Activated CD4-positive, alpha-beta memory T cell treated with anti-CD3 and anti-CD28 coated beads, Interleukin-2, amount 10 ng/mL, durations not matched to agents 7 days and 5 days (primary cell): ENCODE measurements around the gene BMP5. TPM values are rescaled to one million over a fixed set of nuclear protein-coding genes. Genes with fewer than 3 reads are reported as not detected.

ENCODE experiments used
- CTCF ChIA-PET: fragments of 350-600 bp; sonication (Branson Sonifier 250); formaldehyde crosslinking; loops from one replicate; lab custom pipeline; 2021; ENCODE audit warnings: antibody characterized with exemption, inconsistent platforms; lab: Charles Lee
- POLR2A ChIA-PET: fragments of 350-600 bp; sonication (Branson Sonifier 250); formaldehyde crosslinking; loops from one replicate; lab custom pipeline; 2021; ENCODE audit warnings: antibody characterized with exemption; lab: Charles Lee
- DNase-seq: peaks from one replicate; pipeline ENCODE4 v3.0.0-alpha.2; 2020
- H3K27ac Mint-ChIP-seq: one replicate; pipeline ENCODE4 v1.8.0; 2021; ENCODE audit warnings: mild to moderate bottlenecking, mixed read lengths
- H3K27me3 Mint-ChIP-seq: one replicate; pipeline ENCODE4 v1.8.0; 2021; ENCODE audit warnings: mixed read lengths
- H3K36me3 Mint-ChIP-seq: one replicate; pipeline ENCODE4 v1.8.0; 2021; ENCODE audit warnings: low read depth, mixed read lengths
- H3K4me1 Mint-ChIP-seq: one replicate; pipeline ENCODE4 v1.8.0; 2021; ENCODE audit warnings: mixed read lengths
- H3K4me3 Mint-ChIP-seq: one replicate; pipeline ENCODE4 v1.8.0; 2021; ENCODE audit warnings: mild to moderate bottlenecking, mixed read lengths
- H3K9me3 Mint-ChIP-seq: one replicate; pipeline ENCODE4 v1.8.0; 2021; ENCODE audit warnings: mixed read lengths
- total RNA-seq, 2 experiments: library from RNA; stranded (reverse); gene quantifications; one replicate each; pipeline ENCODE4 v1.2.3, GENCODE V29; 2021

Gene BMP5
- total RNA-seq, 2 experiments from 2014 or later = not detected

DNA sequence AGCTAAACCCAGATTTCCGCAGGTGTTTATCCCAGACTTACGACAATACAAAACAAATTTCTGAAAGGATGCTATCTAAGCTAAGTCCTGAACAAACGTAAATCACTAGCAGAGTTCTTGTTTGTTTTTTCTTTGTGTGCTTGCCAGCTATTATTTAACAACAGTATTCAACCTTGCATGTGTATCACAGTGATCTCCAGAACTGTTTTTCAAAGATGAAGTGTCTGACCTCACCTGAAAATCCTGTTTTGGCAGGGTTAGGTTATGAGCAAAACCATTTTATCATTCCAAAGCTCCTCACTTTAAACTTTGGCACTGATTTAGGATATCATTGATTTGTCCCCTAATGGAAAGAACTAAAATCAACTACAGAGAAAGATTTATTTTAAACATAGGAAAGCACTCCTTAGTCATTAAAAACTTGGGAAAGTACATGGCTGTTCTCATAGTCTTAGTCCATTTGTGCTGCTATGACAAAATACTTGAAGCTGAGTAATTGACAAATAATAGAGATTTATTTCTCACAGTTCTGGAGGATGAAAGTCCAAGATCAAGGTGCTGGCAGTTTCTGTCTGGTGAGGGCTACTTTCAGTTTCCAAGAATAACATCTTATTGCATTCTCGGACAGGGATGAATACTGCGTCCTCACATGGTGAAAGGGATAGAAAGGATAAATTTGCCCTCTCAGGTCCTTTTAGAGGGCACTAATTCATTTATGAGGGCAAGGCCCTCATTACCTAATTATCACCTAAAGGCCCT lies 20.8 kb upstream of the BMP5 start:
- POLR2A ChIA-PET = no interaction called here
- no peak overlapping the region for H3K27ac Mint-ChIP-seq
- H3K9me3 Mint-ChIP-seq = peaks cover 2% of the 10 kb centered on the region
- no peak for DNase-seq
- H3K36me3 Mint-ChIP-seq = no peaks in the 10 kb centered on the region
- H3K27me3 Mint-ChIP-seq = no peaks in the 10 kb centered on the region
- H3K4me1 Mint-ChIP-seq = no peaks in the 10 kb centered on the region
- CTCF ChIA-PET = no interaction called here
- no peak overlapping the region for H3K4me3 Mint-ChIP-seq

DNA sequence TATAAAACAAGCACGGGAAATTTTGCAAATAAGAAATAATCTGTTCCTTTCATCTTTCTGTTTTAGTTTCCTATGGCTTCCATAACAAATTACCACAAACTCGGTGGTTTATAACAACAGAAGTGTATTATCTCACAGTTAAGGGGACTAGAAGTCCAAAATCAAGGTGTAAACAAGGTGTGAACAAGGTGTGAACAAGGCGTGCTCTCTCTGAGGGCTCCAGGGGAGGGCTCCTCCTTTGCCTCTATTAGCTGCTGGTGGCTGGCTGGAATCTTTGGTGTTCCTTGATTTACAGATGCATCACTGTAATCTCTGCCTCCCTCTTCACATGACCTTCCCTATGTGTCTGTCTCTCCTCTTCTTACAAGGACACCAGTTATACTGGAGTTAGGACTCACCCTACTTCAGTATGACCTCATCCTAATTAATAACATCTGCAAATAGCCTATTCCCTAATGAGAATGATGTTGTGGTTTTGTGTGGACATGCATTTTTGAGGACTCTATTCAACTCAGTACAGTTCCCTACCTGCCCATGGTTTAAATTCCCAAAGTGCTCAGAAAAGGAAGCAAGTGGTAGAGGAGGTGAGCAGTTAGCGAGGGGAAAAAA lies 17.5 kb upstream of the BMP5 start:
- Mint-ChIP-seq H3K9me3 (peaks cover 2% of the 10 kb centered on the region), H3K36me3 (no peaks in the 10 kb centered on the region), H3K4me1 (no peaks in the 10 kb centered on the region), H3K4me3 (no peak overlapping the region), H3K27ac (no peak overlapping the region), H3K27me3 (no peaks in the 10 kb centered on the region)
- no peak for DNase-seq
- ChIA-PET CTCF (no interaction called here), POLR2A (no interaction called here)

- no peak overlapping the region for H3K27ac Mint-ChIP-seq
- DNase-seq = no peak
- CTCF ChIA-PET = no interaction called here
Observed at GRCh38 chr6:55888917-55889316, 13.5 kb upstream of the BMP5 start.

GRCh38 chr6:55886185-55886836 lies 10.9 kb upstream of the BMP5 start:
- Mint-ChIP-seq H3K4me3 (no peak overlapping the region), H3K36me3 (no peaks in the 10 kb centered on the region)
- CTCF ChIA-PET = no interaction called here

More at GRCh38 chr6:55888917-55889316, 13.5 kb upstream of the BMP5 start:
- no peak overlapping the region for H3K4me3 Mint-ChIP-seq
- H3K4me1 Mint-ChIP-seq = no peaks in the 10 kb centered on the region
- H3K27me3 Mint-ChIP-seq = no peaks in the 10 kb centered on the region
- H3K36me3 Mint-ChIP-seq = no peaks in the 10 kb centered on the region
- POLR2A ChIA-PET = no interaction called here
- peaks cover 4% of the 10 kb centered on the region for H3K9me3 Mint-ChIP-seq

GRCh38 chr6:55882718-55883569 lies 7.6 kb upstream of the BMP5 start:
- no peak for DNase-seq
- Mint-ChIP-seq H3K36me3 (no peaks in the 10 kb centered on the region), H3K4me3 (no peak overlapping the region), H3K4me1 (no peaks in the 10 kb centered on the region), H3K27me3 (no peaks in the 10 kb centered on the region), H3K27ac (no peak overlapping the region), H3K9me3 (peaks cover 2% of the 10 kb centered on the region)
- POLR2A ChIA-PET = no interaction called here
- CTCF ChIA-PET = no interaction called here

More at GRCh38 chr6:55886185-55886836, 10.9 kb upstream of the BMP5 start:
- Mint-ChIP-seq H3K27ac (no peak overlapping the region), H3K4me1 (no peaks in the 10 kb centered on the region), H3K27me3 (no peaks in the 10 kb centered on the region), H3K9me3 (peaks cover 2% of the 10 kb centered on the region)
- POLR2A ChIA-PET = no interaction called here
- no peak for DNase-seq

GRCh38 chr6:55877283-55877682 lies 1.9 kb upstream of the BMP5 start:
- CTCF ChIA-PET = no interaction called here
- no peak overlapping the region for H3K27ac Mint-ChIP-seq
- H3K4me3 Mint-ChIP-seq = no peak overlapping the region
- no peaks in the 10 kb centered on the region for H3K9me3 Mint-ChIP-seq
- no peaks in the 10 kb centered on the region for H3K36me3 Mint-ChIP-seq
- no peaks in the 10 kb centered on the region for H3K27me3 Mint-ChIP-seq
- H3K4me1 Mint-ChIP-seq = no peaks in the 10 kb centered on the region
- no peak for DNase-seq
- POLR2A ChIA-PET = no interaction called here

DNA sequence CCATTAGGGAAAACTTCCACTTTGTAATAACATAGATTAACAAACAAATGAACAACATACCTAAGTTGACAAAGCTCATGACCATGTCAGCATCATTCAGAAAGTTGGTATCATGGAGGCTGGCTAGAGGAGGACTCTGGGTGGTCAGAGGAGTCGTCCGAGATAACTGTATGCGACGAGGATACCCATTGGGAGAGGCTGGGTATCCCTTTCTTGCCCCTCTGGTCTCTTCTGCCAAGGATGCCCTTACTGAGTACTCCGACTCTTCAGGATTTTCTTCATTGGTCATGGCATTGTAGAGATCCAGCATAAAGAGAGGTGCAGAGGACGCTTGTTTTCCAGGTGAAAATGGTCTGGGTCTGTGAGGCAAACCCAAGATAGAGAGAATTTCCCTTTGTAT lies 1.1 kb downstream of the BMP5 start:
- no peak overlapping the region for H3K27ac Mint-ChIP-seq
- H3K9me3 Mint-ChIP-seq = no peaks in the 10 kb centered on the region
- no peak overlapping the region for H3K4me3 Mint-ChIP-seq
- no peak for DNase-seq
- H3K36me3 Mint-ChIP-seq = no peaks in the 10 kb centered on the region
- ChIA-PET POLR2A (no interaction called here), CTCF (no interaction called here)
- H3K27me3 Mint-ChIP-seq = no peaks in the 10 kb centered on the region
- H3K4me1 Mint-ChIP-seq = no peaks in the 10 kb centered on the region

DNA sequence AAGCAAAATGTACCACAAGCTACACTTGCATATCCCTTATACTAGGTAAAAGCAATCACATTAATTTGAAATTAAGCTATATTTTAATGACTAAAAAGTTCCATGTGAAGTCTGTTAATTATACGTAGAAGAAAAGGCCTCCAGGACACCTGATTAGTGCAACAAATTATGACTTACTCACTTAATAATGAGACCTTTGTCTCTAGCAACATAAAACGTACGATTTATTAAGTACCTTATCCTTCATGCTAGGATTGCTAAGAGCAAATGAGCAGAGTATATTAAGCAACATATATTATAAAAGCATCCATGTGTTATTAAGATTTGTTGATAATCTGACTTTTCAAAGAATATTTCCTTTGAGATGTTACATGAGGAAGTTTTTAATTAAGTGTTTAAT lies 2.5 kb downstream of the BMP5 start:
- Mint-ChIP-seq H3K4me3 (no peak overlapping the region), H3K9me3 (no peaks in the 10 kb centered on the region), H3K27ac (no peak overlapping the region), H3K36me3 (no peaks in the 10 kb centered on the region), H3K4me1 (no peaks in the 10 kb centered on the region), H3K27me3 (no peaks in the 10 kb centered on the region)
- CTCF ChIA-PET = no interaction called here
- DNase-seq = no peak
- POLR2A ChIA-PET = no interaction called here

DNA sequence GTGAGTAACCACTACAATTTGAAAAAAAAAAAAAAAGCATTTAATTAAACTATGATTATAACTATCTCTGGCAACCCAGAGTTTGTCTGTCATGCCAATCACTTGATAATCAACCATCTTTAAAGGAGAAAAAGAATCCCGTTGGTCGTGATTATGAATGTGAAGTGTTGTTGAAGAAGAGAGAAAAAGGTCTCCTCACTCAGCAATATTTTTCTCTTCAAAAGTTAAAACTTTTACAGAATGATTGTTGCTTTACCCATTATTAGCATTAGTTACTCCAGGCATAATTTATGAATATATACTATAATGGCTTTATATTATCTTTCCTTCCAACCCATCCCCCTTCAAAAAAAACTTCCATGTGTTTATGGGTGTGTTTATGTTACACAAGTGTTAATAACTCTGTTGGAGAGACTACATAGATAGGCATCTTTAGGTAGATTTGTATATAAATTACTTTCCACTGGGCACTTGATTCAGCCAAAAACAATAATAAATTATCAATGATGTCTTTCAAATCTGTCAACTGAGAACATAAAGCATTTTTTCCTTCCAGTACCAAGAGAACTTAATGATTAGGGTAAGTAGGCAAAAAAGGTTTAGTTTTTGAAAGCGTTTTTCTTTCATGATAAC lies 5.1 kb downstream of the BMP5 start:
- Mint-ChIP-seq H3K9me3 (peaks cover 2% of the 10 kb centered on the region), H3K36me3 (no peaks in the 10 kb centered on the region), H3K4me1 (no peaks in the 10 kb centered on the region), H3K27me3 (no peaks in the 10 kb centered on the region), H3K4me3 (no peak overlapping the region), H3K27ac (no peak overlapping the region)
- POLR2A ChIA-PET = no interaction called here
- CTCF ChIA-PET = no interaction called here
- DNase-seq = no peak

- DNase-seq = no peak
- no peak overlapping the region for H3K4me3 Mint-ChIP-seq
- ChIA-PET POLR2A (no interaction called here), CTCF (no interaction called here)
- no peaks in the 10 kb centered on the region for H3K27me3 Mint-ChIP-seq
- no peaks in the 10 kb centered on the region for H3K4me1 Mint-ChIP-seq
- H3K9me3 Mint-ChIP-seq = peaks cover 2% of the 10 kb centered on the region
- H3K27ac Mint-ChIP-seq = no peak overlapping the region
- no peaks in the 10 kb centered on the region for H3K36me3 Mint-ChIP-seq
Observed at GRCh38 chr6:55869674-55870073, 5.7 kb downstream of the BMP5 start.

DNA sequence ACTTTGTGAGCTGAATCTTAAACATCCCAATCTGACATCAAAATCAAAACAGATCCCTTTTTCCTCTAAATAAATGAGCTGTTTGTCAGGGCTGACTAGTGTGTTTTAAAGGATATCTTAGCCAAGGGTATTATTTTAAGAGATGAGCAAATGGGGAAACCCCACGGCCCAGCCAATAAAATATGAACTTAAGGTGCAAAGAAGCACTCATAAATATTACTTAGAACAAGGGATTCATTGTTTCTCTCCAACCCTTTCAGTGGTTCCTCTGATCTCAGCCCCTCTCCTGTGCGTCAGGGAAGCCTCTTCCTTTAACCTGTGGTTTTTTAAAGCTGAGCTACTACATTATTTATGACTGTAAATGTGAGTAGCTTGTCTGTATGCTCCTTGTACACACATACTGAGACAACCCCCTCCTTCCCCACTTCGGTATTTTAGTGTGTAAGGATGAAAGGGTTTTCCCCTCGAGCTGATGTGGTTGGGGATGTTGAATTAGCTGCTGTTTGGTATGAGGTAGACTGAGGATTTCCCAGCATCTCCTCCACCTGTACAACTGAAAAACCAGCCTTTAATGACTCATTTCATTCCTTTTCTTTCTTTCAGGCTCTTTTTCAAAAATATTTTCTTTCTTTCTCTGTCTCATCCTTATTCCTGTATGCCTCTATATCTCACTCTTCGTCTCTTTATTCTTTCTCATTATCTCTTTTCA lies 6.5 kb downstream of the BMP5 start:
- ChIA-PET CTCF (no interaction called here), POLR2A (no interaction called here)
- no peaks in the 10 kb centered on the region for H3K36me3 Mint-ChIP-seq
- H3K4me1 Mint-ChIP-seq = no peaks in the 10 kb centered on the region
- peaks cover 2% of the 10 kb centered on the region for H3K9me3 Mint-ChIP-seq
- DNase-seq = no peak
- no peaks in the 10 kb centered on the region for H3K27me3 Mint-ChIP-seq
- H3K4me3 Mint-ChIP-seq = no peak overlapping the region
- no peak overlapping the region for H3K27ac Mint-ChIP-seq

- POLR2A ChIA-PET = no interaction called here
- Mint-ChIP-seq H3K27ac (no peak overlapping the region), H3K9me3 (peaks cover 2% of the 10 kb centered on the region)
Observed at GRCh38 chr6:55868176-55868575, 7.2 kb downstream of the BMP5 start.

More at GRCh38 chr6:55868176-55868575, 7.2 kb downstream of the BMP5 start:
- Mint-ChIP-seq H3K4me1 (no peaks in the 10 kb centered on the region), H3K4me3 (no peak overlapping the region), H3K36me3 (no peaks in the 10 kb centered on the region), H3K27me3 (no peaks in the 10 kb centered on the region)
- DNase-seq = no peak
- CTCF ChIA-PET = no interaction called here
